Esophagus muscularis mucosa (tissue), 4 donors: ENCODE data around the gene FMN1. TPM values are rescaled to one million over a fixed set of nuclear protein-coding genes. Genes with fewer than 3 reads are reported as not detected.

Experiments
- DNase-seq: peaks from one replicate; pipeline ENCODE4 v3.0.0-alpha.2; 2017; ENCODE audit errors: extremely low spot score
- H3K27ac ChIP-seq, 4 donors: fragments of 200-600 bp; sonication (generic); replicated peaks in 1 of 4; 1 replicate in 3 of 4; 2 replicates in 1 of 4; pipeline ENCODE4 v1.5.1; 2016 to 2019; ENCODE audit warnings: mild to moderate bottlenecking in 1 of 4
- H3K27me3 ChIP-seq, 4 donors: fragments of 200-600 bp; sonication (generic); one replicate each; pipeline versions ENCODE4 v1.5.1 to v1.6.0; 2016 to 2019
- H3K36me3 ChIP-seq, 4 donors: fragments of 200-600 bp; sonication (generic); one replicate each; pipeline ENCODE4 v1.5.1; 2016 to 2019
- H3K4me1 ChIP-seq, 4 donors: fragments of 200-600 bp; sonication (generic); one replicate each; pipeline ENCODE4 v1.5.1; 2016 to 2019
- H3K4me3 ChIP-seq, 4 donors: fragments of 200-600 bp; sonication (generic); 1 replicate in 2 of 4; 2 replicates in 2 of 4; pipeline ENCODE4 v1.5.1; 2016 to 2019; ENCODE audit warnings: mild to moderate bottlenecking in 4 of 4, moderate library complexity in 1 of 4
- H3K9me3 ChIP-seq, 4 donors: fragments of 200-600 bp; sonication (generic); 1 replicate in 3 of 4; 2 replicates in 1 of 4; pipeline ENCODE4 v1.5.1; 2016 to 2019
- CTCF ChIP-seq, 3 experiments: fragments of 200-600 bp in 2 of 3; fragments of 450-650 bp in 1 of 3; sonication (generic) in 2 of 3; IDR thresholded peaks; one replicate each; pipeline ENCODE4 v1.5.1; 2017 to 2019; ENCODE audit warnings: antibody characterized with exemption in 3 of 3, mild to moderate bottlenecking in 2 of 3, moderate library complexity in 1 of 3
- EP300 ChIP-seq: sonication (generic); formaldehyde crosslinking; IDR thresholded peaks from one replicate; pipeline ENCODE4 v1.6.1; 2017; ENCODE audit warnings: antibody characterized with exemption
- POLR2A ChIP-seq: fragments of 450-650 bp; IDR thresholded peaks from one replicate; pipeline ENCODE4 v1.6.1; 2017; ENCODE audit warnings: antibody characterized with exemption, moderate library complexity, mild to moderate bottlenecking, low read depth
- POLR2AphosphoS5 ChIP-seq, 2 donors: sonication (generic); formaldehyde crosslinking; IDR thresholded peaks; one replicate each; pipeline ENCODE4 v1.6.1; 2017; ENCODE audit warnings: antibody characterized with exemption in 2 of 2
- WGBS: methylation state at CpG from one replicate; pipeline ENCODE4 v1.1.5; 2018; 5-methylcytosine and 5-hydroxymethylcytosine counted together
- intact Hi-C: fragments of 100-400 bp; cut with DNase I; formaldehyde crosslinking; loops from one replicate; pipeline ENCODE4 v1.15.1; 2023
- total RNA-seq, 4 donors: library from RNA; depleted of rRNA; stranded (reverse); fragments of >200 nt; gene quantifications; one replicate each; pipeline versions ENCODE4 v1.1.0 to v1.2.1, GENCODE V29; 2016

FMN1 gene
- total RNA-seq, 4 donors from 2014 or later = 4.8 to 12.5 (median 8.6) TPM

GRCh38 chr15:33137101-33137500 lies 57.4 kb downstream of the FMN1 start:
- intact Hi-C loops = loop anchor here (10.0 kb wide), 1 partner anchor 482 kb away; no protein-coding TSS in a partner anchor
- Histone ChIP-seq H3K36me3 (no peaks in the 10 kb centered on the region), H3K4me3 (no peak overlapping the region), H3K27me3 (no peaks in the 10 kb centered on the region), H3K9me3 (no peaks in the 10 kb centered on the region), H3K27ac (no peak overlapping the region), H3K4me1 (peaks cover 11 to 26% (median 24%) of the 10 kb centered on the region in 4 donors)
- TF ChIP-seq POLR2A = no peak
- no peak for TF ChIP-seq POLR2AphosphoS5 (IDR thresholded peaks at IDR 0.05)
- no peak for TF ChIP-seq EP300
- TF ChIP-seq CTCF (IDR thresholded peaks at IDR 0.05) = no peak
- no peak for DNase-seq

GRCh38 chr15:33136353-33136752 lies 58.2 kb downstream of the FMN1 start:
- DNase-seq = no peak
- WGBS = 44% methylated on average over 4 of the region's 4 CpGs

GRCh38 chr15:33135355-33135781 lies 59.1 kb downstream of the FMN1 start:
- peak overlapping the region in 3 of 4 donors; percentile 1 to 15 (median 4) for H3K27ac ChIP-seq
- intact Hi-C loops = loop anchor here (10.0 kb wide), 1 partner anchor 481 kb away; no protein-coding TSS in a partner anchor

More at GRCh38 chr15:33136353-33136752, 58.2 kb downstream of the FMN1 start:
- no peak for TF ChIP-seq EP300
- no peak for TF ChIP-seq POLR2A
- no peaks in the 10 kb centered on the region for H3K36me3 ChIP-seq
- H3K27me3 ChIP-seq = no peaks in the 10 kb centered on the region
- peaks cover 13 to 31% (median 30%) of the 10 kb centered on the region in 4 donors for H3K4me1 ChIP-seq
- no peaks in the 10 kb centered on the region for H3K9me3 ChIP-seq
- intact Hi-C loops = loop anchor here (10.0 kb wide), 1 partner anchor 482 kb away; no protein-coding TSS in a partner anchor
- no peak overlapping the region for H3K27ac ChIP-seq
- H3K4me3 ChIP-seq = no peak overlapping the region

GRCh38 chr15:33132722-33133345 lies 61.7 kb downstream of the FMN1 start:
- H3K4me1 ChIP-seq = peaks cover 13 to 31% (median 30%) of the 10 kb centered on the region in 4 donors
- 77% methylated on average over 3 of the region's 3 CpGs for WGBS
- H3K4me3 ChIP-seq = no peak overlapping the region
- no peaks in the 10 kb centered on the region for H3K36me3 ChIP-seq
- H3K27ac ChIP-seq = no peak overlapping the region
- no peaks in the 10 kb centered on the region for H3K9me3 ChIP-seq
- TF ChIP-seq POLR2A (no peak), EP300 (no peak), POLR2AphosphoS5 (IDR thresholded peaks at IDR 0.05) (no peak), CTCF (IDR thresholded peaks at IDR 0.05) (peak; percentile 62 to 66 (median 64))
- intact Hi-C loops = loop anchor here (2.0 to 10.0 kb wide), 3 partner anchors 46 to 478 kb away; no protein-coding TSS in a partner anchor
- H3K27me3 ChIP-seq = no peaks in the 10 kb centered on the region
- no peak for DNase-seq

More at GRCh38 chr15:33135355-33135781, 59.1 kb downstream of the FMN1 start:
- Histone ChIP-seq H3K4me1 (peaks cover 13 to 31% (median 30%) of the 10 kb centered on the region in 4 donors), H3K4me3 (no peak overlapping the region), H3K27me3 (no peaks in the 10 kb centered on the region), H3K9me3 (no peaks in the 10 kb centered on the region), H3K36me3 (no peaks in the 10 kb centered on the region)
- no peak for DNase-seq
- TF ChIP-seq POLR2A (no peak), POLR2AphosphoS5 (IDR thresholded peaks at IDR 0.05) (peak in 1 of 2 donors; percentile 33)
- WGBS = 33% methylated on average over 5 of the region's 5 CpGs

DNA sequence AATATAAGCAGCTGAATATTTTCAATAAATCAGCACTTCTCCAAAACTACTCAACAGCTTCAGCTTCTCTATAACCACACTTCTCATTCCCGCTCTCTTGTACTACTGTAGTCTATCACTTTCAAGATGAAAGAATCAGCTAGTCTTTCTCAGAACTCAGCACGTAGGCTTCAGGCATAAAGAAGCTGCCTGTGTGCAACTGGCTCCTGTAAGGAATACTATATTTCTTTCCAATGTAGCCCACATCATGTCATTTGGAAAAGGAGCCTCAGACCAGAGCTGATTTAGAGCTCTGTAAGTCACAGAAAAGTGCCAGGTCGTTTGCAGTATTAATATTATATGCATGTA lies 62.3 kb downstream of the FMN1 start:
- H3K36me3 ChIP-seq = no peaks in the 10 kb centered on the region
- 60% methylated on average over 3 of the region's 3 CpGs for WGBS
- no peak for DNase-seq
- H3K9me3 ChIP-seq = no peaks in the 10 kb centered on the region
- no peaks in the 10 kb centered on the region for H3K27me3 ChIP-seq
- peaks cover 13 to 31% (median 30%) of the 10 kb centered on the region in 4 donors for H3K4me1 ChIP-seq
- no peak overlapping the region for H3K27ac ChIP-seq
- TF ChIP-seq CTCF (IDR thresholded peaks at IDR 0.05) = no peak
- no peak for TF ChIP-seq EP300
- no peak for TF ChIP-seq POLR2AphosphoS5 (IDR thresholded peaks at IDR 0.05)
- no peak for TF ChIP-seq POLR2A
- no peak overlapping the region for H3K4me3 ChIP-seq
- intact Hi-C loops = loop anchor here (2.0 to 10.0 kb wide), 3 partner anchors 45 to 477 kb away; no protein-coding TSS in a partner anchor
